ENCODE data around the gene ZNF500.

ZNF500 gene

GRCh38 chr16:4704913-4705312, 62.0 kb downstream of the ZNF500 start:
- no peak for DNase-seq (ENCODE audit: low read depth)

DNA sequence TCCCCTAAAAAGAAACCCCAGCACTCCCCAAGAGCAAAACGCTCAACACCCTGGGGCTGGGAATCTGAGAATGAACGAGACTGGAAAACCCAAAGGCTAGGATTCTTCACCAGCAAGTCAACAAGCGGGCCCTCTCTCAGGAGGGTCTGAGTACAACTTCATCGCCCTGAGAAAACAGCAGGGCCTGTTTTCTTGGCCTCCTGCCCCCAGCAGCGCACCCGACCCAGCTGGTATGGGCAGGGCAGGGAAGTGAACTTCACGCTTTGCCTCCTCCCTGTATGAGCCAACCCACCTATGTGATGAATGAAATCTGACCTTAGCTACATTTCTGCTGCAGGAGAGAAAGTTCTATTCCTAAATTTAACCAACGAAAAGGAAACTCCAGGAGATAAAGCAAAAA, 62.5 kb downstream of the ZNF500 start:
- DNase-seq (ENCODE audit: low read depth): no peak

DNA sequence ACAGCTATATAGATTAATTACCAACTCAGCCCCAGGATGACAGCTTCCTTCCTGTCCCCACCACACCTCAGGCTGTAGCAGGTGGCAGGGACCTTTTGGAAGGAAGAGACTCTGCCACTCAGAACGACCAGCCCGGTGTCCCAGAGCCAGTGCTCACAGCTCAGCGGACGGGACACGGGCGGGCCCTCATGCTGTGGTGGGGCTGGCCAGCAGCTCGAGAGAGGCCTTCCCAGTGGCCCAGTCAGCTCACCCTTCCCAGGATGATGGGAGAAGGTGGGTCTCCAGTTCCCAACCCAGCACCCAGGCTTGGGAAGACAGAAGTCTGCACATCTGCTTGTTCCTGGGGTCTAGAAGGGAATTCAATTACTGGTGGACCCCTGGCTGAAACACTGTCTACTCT, 63.1 kb downstream of the ZNF500 start:
- DNase-seq (ENCODE audit: low read depth): no peak

GRCh38 chr16:4702466-4702808, 64.5 kb downstream of the ZNF500 start:
- DNase-seq (ENCODE audit: low read depth): no peak

GRCh38 chr16:4701791-4702465, 65.0 kb downstream of the ZNF500 start:
- DNase-seq (ENCODE audit: low read depth): no peak

DNA sequence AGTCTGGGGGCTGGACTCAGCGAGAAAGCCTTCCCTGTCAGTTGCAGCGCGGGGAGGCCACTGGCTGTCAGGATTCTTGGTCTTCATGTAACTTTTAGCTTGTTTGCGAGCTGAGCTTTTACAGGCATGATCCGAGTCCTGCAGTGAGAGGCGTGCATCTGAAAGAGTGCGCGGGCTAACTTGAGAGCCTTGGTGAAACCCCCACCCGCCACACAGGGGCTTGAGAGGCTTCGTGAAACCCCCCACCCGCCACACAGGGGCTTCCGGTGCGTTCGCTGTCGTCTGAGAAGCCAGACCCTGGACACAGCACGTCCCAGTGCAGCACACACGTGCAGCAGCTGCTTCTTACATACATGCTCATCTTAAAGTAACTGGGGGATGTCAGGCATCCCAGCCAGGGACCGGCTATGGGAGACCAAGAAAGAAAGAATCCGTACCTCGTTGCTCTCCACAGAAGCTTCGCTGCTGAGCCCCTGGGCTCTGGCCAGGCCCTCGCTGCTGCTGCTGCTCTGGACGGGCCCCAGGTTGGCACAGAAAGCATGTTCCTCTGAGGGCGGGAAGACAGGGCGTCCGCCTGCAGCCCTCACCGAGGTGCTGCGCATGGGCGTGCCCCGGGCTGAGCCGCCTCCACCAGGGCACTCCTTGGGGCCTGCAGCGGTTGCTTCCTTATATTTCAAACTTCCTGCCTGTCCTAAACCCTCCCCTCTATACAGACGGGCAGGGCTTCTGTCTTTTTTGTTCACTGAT, 65.8 kb downstream of the ZNF500 start:
- DNase-seq (ENCODE audit: low read depth): no peak

DNA sequence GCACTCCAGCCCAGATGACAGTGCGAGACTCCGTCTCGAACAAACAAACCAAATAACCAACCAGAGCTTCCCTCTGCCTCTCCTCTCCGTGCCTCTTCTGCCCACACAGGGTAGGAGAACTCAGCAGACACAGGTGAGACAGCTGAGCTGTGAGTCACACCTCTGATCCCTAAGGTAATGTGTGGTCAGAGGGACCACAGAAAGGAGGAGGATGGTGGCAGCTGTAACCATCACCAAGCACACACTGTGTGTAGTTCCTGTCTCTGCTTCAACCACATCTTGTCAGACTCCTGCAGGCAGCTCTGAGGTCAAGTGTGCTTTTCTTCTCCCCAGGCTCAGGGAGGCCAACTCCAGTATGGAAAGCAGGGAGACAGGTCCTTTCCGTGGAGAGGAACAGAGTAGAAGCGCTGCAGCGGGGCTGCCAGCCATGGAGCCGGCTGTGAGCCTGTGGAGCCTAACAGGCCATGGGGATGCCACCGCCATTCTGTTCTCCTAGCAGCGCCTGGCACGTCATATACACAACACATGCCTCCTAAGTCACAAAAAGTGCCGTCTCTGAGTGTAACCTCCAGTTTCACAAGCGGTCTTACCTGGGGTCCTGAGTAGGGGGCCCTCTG, 66.5 kb downstream of the ZNF500 start:
- DNase-seq (ENCODE audit: low read depth): peak; percentile 24

DNA sequence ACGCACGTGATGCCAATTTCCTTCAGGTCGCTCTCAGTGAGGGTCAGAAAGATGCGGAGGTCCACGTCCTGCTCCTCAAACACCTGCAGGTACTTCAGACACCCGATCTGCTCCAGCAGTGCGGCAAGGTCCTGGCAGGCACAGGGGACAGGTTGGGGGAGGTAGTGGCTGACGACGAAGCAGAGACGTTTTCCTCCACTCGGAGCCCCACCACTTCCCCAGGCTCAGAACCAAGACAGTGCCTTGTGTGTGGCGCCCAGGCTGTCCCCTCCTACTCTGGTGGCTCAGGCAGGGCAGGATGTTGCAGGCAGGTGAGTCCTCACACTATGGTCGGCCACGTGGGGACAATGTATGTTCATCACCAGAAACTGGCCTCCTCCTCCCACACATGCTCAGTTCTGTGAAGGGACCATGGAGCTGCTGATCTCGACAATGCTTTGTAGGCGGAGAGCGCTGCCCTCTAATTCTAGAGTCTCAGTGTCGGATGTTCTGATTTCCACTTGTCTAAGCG, 67.9 kb downstream of the ZNF500 start:
- DNase-seq (ENCODE audit: low read depth): no peak

- DNase-seq (ENCODE audit: low read depth): no peak
These were observed 68.5 kb downstream of the ZNF500 start for GRCh38 chr16:4698321-4699045.
